Activated naive CD8-positive, alpha-beta T cell treated with anti-CD3 and anti-CD28 coated beads, Interleukin-2, amount 10 ng/mL, durations not matched to agents 7 days and 5 days (primary cell): ENCODE data around the gene RNASE12. TPM values are rescaled to one million over a fixed set of nuclear protein-coding genes. Genes with fewer than 3 reads are reported as not detected.
"Not testable (repeated sequence)": the region's sequence is repeated elsewhere in the genome, so short reads cannot be mapped to it uniquely, and the experiment has no call there.

Experiments used
- ATAC-seq: fragments of 150-1000 bp; cut with Tn5 transposase; one replicate; pipeline ENCODE4 v1.10.0; 2021; ENCODE audit warnings: low read depth, moderate library complexity
- POLR2A ChIA-PET: fragments of 350-600 bp; sonication (Branson Sonifier 250); formaldehyde crosslinking; loops from one replicate; lab custom pipeline; 2021; ENCODE audit warnings: antibody characterized with exemption; lab: Charles Lee
- DNase-seq: peaks from one replicate; pipeline ENCODE4 v3.0.0; 2021
- H3K27ac Mint-ChIP-seq: one replicate; pipeline ENCODE4 v1.8.0; 2022; ENCODE audit warnings: mild to moderate bottlenecking, mixed read lengths
- H3K27me3 Mint-ChIP-seq: one replicate; pipeline ENCODE4 v1.8.0; 2022; ENCODE audit warnings: mild to moderate bottlenecking, moderate library complexity, mixed read lengths
- H3K36me3 Mint-ChIP-seq: one replicate; pipeline ENCODE4 v1.8.0; 2021; ENCODE audit warnings: mild to moderate bottlenecking, mixed read lengths
- H3K4me1 Mint-ChIP-seq: one replicate; pipeline ENCODE4 v1.8.0; 2021; ENCODE audit warnings: mixed read lengths
- H3K4me3 Mint-ChIP-seq: one replicate; pipeline ENCODE4 v1.8.0; 2022; ENCODE audit warnings: mild to moderate bottlenecking, moderate library complexity, mixed read lengths
- H3K9me3 Mint-ChIP-seq: one replicate; pipeline ENCODE4 v1.8.0; 2021; ENCODE audit warnings: mixed read lengths
- total RNA-seq, 2 experiments: library from RNA; stranded (reverse); gene quantifications; one replicate each; pipeline ENCODE4 v1.2.3, GENCODE V29; 2021

The RNASE12 gene
- total RNA-seq, 2 experiments from 2014 or later = not detected

GRCh38 chr14:20583908-20584307 is 7.3 kb downstream of the RNASE12 start:
- H3K4me1 Mint-ChIP-seq = peaks cover 1% of the 10 kb centered on the region
- POLR2A ChIA-PET = no interaction called here
- no peaks in the 10 kb centered on the region for H3K36me3 Mint-ChIP-seq
- no peak overlapping the region for H3K27ac Mint-ChIP-seq
- H3K27me3 Mint-ChIP-seq = peaks cover 4% of the 10 kb centered on the region
- DNase-seq (no peak), ATAC-seq (no peak)
- no peak overlapping the region for H3K4me3 Mint-ChIP-seq
- H3K9me3 Mint-ChIP-seq = peaks cover 3% of the 10 kb centered on the region

DNA sequence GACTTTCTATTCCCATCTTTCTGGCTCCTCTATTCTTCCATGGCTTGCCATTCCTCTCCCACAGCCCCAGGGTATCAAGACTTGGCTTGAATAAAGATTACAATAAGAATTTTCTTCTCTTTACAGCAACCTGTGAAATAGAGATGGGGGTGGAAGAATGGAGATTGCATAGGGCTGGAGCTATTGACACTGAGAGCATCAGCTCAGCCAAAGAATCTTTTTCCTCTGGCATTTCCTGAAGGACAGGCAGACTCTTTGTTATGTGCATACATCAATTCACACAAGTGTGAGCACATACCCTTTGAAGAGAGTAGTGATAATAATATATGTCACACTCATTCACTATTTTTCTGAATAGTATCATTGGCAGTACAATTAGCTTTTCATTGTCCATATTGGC is 8.0 kb downstream of the RNASE12 start:
- Mint-ChIP-seq H3K4me1 (peaks cover 1% of the 10 kb centered on the region), H3K36me3 (no peaks in the 10 kb centered on the region), H3K27me3 (peaks cover 4% of the 10 kb centered on the region), H3K4me3 (no peak overlapping the region), H3K27ac (no peak overlapping the region), H3K9me3 (peaks cover 3% of the 10 kb centered on the region)
- no peak for DNase-seq
- POLR2A ChIA-PET = no interaction called here
- no peak for ATAC-seq

DNA sequence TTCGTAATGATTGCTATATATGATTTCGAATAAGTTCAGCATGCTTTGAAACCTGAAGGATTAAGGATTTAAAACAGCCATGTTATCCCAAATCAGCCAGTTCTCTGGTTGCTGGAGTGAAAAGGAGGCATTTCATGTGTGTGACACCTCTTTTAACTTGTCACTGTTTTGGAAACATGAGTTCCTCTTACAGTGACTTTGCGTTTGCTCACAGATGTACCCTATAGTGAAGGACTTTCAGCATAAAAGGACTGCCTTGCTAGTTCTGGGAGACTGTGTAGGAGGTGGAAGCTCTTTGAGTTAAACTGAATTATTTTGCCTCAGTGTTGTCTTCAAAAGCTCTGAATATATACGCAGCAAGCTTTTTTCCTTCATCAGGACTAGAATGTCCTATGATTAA is 10.9 kb downstream of the RNASE12 start:
- Mint-ChIP-seq H3K27ac (no peak overlapping the region), H3K9me3 (no peaks in the 10 kb centered on the region), H3K4me3 (no peak overlapping the region), H3K4me1 (no peaks in the 10 kb centered on the region), H3K27me3 (no peaks in the 10 kb centered on the region), H3K36me3 (no peaks in the 10 kb centered on the region)
- DNase-seq = no peak
- ATAC-seq = no peak
- POLR2A ChIA-PET = no interaction called here

GRCh38 chr14:20578784-20579502 is 12.2 kb downstream of the RNASE12 start:
- no peak for ATAC-seq
- DNase-seq = no peak
- H3K4me1 Mint-ChIP-seq = no peaks in the 10 kb centered on the region
- peaks cover 4% of the 10 kb centered on the region for H3K27me3 Mint-ChIP-seq
- no peak overlapping the region for H3K4me3 Mint-ChIP-seq
- no peak overlapping the region for H3K27ac Mint-ChIP-seq
- no peaks in the 10 kb centered on the region for H3K36me3 Mint-ChIP-seq
- H3K9me3 Mint-ChIP-seq = no peaks in the 10 kb centered on the region
- POLR2A ChIA-PET = no interaction called here

GRCh38 chr14:20578325-20578724 is 12.9 kb downstream of the RNASE12 start:
- no peak overlapping the region for H3K4me3 Mint-ChIP-seq
- POLR2A ChIA-PET = no interaction called here
- no peaks in the 10 kb centered on the region for H3K9me3 Mint-ChIP-seq
- H3K36me3 Mint-ChIP-seq = no peaks in the 10 kb centered on the region
- no peak for DNase-seq
- no peak overlapping the region for H3K27ac Mint-ChIP-seq
- H3K4me1 Mint-ChIP-seq = no peaks in the 10 kb centered on the region
- peaks cover 4% of the 10 kb centered on the region for H3K27me3 Mint-ChIP-seq
- no peak for ATAC-seq

DNA sequence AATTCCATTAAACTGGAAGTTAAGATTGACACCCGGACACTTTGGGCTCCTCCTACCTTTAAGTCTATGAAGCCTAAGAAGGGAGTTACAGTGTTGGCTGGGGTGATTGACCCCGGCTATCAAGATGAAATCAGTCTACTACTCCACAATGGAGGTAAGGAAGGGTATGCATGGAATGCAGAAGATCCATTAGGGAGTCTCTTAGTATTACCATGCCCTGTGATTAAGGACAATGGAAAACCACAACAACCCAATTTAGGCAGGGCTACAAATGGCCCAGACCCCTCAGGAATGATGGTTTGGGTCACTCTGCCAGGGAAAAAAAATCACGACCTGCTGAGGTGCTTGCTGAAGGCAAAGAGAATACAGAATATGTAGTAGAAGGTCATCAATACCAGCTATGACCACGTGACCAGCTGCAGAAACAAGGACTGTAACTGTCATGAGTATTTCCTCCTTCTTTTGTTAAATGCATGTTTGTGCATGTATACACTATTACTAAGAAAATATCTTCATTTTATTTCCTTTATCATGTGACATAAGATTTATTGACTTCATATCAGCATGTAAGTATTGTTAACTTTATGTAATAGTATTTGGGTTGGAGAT is 18.7 kb downstream of the RNASE12 start:
- DNase-seq, H3K4me3 Mint-ChIP-seq, ATAC-seq, H3K27me3 Mint-ChIP-seq, H3K36me3 Mint-ChIP-seq, H3K27ac Mint-ChIP-seq, H3K9me3 Mint-ChIP-seq, POLR2A ChIA-PET, H3K4me1 Mint-ChIP-seq: not testable (repeated sequence)

- H3K4me1 Mint-ChIP-seq, H3K27ac Mint-ChIP-seq, H3K27me3 Mint-ChIP-seq, ATAC-seq, H3K4me3 Mint-ChIP-seq, DNase-seq, H3K36me3 Mint-ChIP-seq, H3K9me3 Mint-ChIP-seq, POLR2A ChIA-PET: not testable (repeated sequence)
Observed at GRCh38 chr14:20570720-20571119, 20.5 kb downstream of the RNASE12 start.

DNA sequence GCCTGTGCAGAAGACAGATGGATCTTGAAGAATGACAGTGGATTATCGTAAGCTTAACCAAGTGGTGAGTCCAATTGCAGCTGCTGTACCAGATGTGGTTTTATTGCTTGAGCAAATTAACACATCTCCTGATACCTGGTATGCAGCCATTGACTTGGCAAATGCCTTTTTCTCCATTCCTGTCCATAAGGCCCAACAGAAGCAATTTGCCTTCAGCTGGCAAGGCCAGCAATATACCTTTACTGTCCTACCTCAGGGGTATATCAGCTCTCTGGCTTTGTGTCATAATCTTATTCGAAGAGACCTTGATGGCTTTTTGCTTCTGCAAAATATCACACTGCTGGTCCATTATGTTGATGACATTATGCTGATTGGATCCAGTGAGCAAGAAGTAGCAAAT is 21.3 kb downstream of the RNASE12 start:
- H3K27me3 Mint-ChIP-seq, POLR2A ChIA-PET, H3K4me1 Mint-ChIP-seq, H3K27ac Mint-ChIP-seq, ATAC-seq, H3K36me3 Mint-ChIP-seq, H3K4me3 Mint-ChIP-seq, DNase-seq: not testable (repeated sequence)
- H3K9me3 Mint-ChIP-seq = peaks cover 11% of the 10 kb centered on the region

DNA sequence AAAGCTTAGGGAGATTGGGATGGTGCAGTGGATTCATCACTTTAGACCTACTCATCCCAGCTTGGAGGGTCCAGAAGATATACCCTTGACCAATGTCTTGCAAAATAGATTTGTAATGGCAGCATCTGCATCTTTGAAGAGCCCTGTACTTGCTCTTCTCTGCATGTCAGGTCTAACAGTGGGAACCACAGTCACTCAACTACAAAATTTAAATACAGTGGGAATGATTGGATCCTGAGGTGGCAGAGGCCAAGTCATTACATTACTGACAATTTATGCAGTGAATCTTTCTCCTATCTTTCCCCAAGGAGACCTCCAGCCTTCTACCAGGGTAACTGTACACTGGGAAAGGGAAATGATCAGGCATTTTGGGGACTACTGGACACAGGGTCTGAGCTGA is 22.1 kb downstream of the RNASE12 start:
- peaks cover 5% of the 10 kb centered on the region for H3K4me1 Mint-ChIP-seq
- DNase-seq (no peak), ATAC-seq (no peak)
- H3K36me3 Mint-ChIP-seq = peaks cover 5% of the 10 kb centered on the region
- H3K27ac Mint-ChIP-seq = no peak overlapping the region
- POLR2A ChIA-PET = no interaction called here
- peaks cover 12% of the 10 kb centered on the region for H3K9me3 Mint-ChIP-seq
- H3K4me3 Mint-ChIP-seq = no peak overlapping the region
- peaks cover 2% of the 10 kb centered on the region for H3K27me3 Mint-ChIP-seq

GRCh38 chr14:20568393-20568792 is 22.8 kb downstream of the RNASE12 start:
- H3K4me1 Mint-ChIP-seq = peaks cover 5% of the 10 kb centered on the region
- peaks cover 5% of the 10 kb centered on the region for H3K36me3 Mint-ChIP-seq
- no peak overlapping the region for H3K27ac Mint-ChIP-seq
- ATAC-seq (no peak), DNase-seq (no peak)
- H3K4me3 Mint-ChIP-seq = no peak overlapping the region
- H3K9me3 Mint-ChIP-seq = peaks cover 12% of the 10 kb centered on the region
- H3K27me3 Mint-ChIP-seq = peaks cover 6% of the 10 kb centered on the region
- POLR2A ChIA-PET = no interaction called here

DNA sequence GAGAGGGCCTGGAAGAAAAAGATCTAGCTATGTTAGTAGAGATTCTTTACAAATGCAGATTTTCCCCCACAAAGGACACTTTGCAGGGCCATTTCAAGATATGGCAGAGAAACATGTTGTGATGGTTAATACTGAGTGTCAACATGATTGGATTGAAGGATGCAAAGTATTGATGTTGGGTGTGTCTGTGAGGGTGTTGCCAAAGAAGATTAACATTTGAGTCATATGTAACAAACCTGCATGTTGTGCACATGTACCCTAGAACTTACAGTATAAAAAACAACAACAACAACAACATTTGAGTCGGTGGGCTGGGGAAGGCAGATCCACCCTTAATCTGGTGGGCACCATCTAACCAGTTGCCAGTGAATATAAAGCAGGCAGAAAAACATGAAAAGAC is 24.0 kb downstream of the RNASE12 start:
- H3K4me3 Mint-ChIP-seq, DNase-seq, H3K36me3 Mint-ChIP-seq, POLR2A ChIA-PET, H3K27ac Mint-ChIP-seq, ATAC-seq, H3K4me1 Mint-ChIP-seq: not testable (repeated sequence)
- peaks cover 14% of the 10 kb centered on the region for H3K27me3 Mint-ChIP-seq
- peaks cover 12% of the 10 kb centered on the region for H3K9me3 Mint-ChIP-seq

GRCh38 chr14:20564501-20564997 is 26.6 kb downstream of the RNASE12 start:
- Mint-ChIP-seq H3K27me3 (peaks cover 17% of the 10 kb centered on the region), H3K9me3 (peaks cover 12% of the 10 kb centered on the region), H3K36me3 (peaks cover 5% of the 10 kb centered on the region), H3K4me3 (no peak overlapping the region), H3K4me1 (peaks cover 5% of the 10 kb centered on the region), H3K27ac (no peak overlapping the region)
- DNase-seq = no peak
- ATAC-seq = no peak
- POLR2A ChIA-PET = no interaction called here

DNA sequence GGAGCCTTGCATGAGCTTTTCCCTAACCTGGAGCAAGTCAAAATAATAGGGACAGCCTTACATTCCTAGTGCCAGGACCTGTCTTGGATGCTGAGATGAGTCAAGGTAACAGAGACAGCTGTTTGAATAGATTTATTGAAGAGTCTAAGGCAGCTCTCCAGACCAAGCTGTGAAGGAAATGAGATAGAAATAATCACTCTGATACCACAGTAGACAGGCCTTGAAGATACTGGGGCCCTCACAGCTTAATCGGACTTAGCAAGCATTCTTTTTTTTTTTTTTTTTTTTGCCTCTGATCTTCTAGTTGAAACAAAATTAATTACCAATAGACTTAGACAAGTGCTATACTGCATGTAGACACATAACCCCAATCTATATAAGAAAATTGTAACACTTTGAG is 27.2 kb downstream of the RNASE12 start:
- Mint-ChIP-seq H3K4me1 (peaks cover 5% of the 10 kb centered on the region), H3K4me3 (no peak overlapping the region), H3K27ac (no peak overlapping the region), H3K36me3 (peaks cover 4% of the 10 kb centered on the region), H3K9me3 (peaks cover 7% of the 10 kb centered on the region), H3K27me3 (peaks cover 20% of the 10 kb centered on the region)
- DNase-seq (no peak), ATAC-seq (no peak)
- POLR2A ChIA-PET = no interaction called here

DNA sequence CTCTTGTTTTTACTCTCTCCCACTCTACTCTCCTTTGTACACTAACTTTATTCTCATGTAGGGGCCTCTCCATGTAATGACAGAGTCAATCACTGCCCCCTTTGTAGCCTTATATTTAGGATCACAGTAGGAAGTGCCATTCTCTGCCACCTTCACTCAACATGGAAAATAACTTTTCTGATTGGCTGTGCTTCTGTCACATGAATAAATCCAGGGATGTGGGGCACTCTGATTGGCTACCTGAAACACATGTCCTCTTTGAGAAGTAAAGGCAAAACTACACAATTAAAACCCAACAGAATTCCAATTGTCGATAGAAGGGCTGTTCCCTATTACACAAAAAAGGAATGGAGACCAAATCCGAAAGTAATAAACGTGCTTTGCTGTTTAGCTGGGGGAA is 30.2 kb downstream of the RNASE12 start, which contains the start of gene RNASE9:
RNASE9 (minus strand) TSS at position 87 of the 400 bp plus-strand sequence.
- no peaks in the 10 kb centered on the region for H3K36me3 Mint-ChIP-seq
- H3K27me3 Mint-ChIP-seq = peaks cover 25% of the 10 kb centered on the region
- DNase-seq (no peak), ATAC-seq (no peak)
- H3K9me3 Mint-ChIP-seq = peaks cover 2% of the 10 kb centered on the region
- no peaks in the 10 kb centered on the region for H3K4me1 Mint-ChIP-seq
- POLR2A ChIA-PET = no interaction called here
- no peak within 1 kb of the TSS for H3K27ac Mint-ChIP-seq
- H3K4me3 Mint-ChIP-seq = no peak within 1 kb of the TSS
